HCT116 (cell line): ENCODE data around the gene FERMT1. TPM values are rescaled to one million over a fixed set of nuclear protein-coding genes. Genes with fewer than 3 reads are reported as not detected.

Experiments used
- ATAC-seq: fragments of 200-7000 bp; cut with Tn5 transposase; 2 replicates; pipeline ENCODE4 v1.9.1; 2020; ENCODE audit warnings: mild to moderate bottlenecking, moderate library complexity
- BruUV-seq: library from RNA; stranded (reverse); fragments of 400-500 nt; replicated peaks from 2 replicates; lab custom pipeline; 2021; lab: Mats Ljungman, UMichigan
- CTCF ChIA-PET: fragments of 300-600 bp; sonication (Branson Sonifier 250); formaldehyde crosslinking; loops from one replicate; lab custom pipeline; 2021; ENCODE audit warnings: antibody characterized with exemption; lab: Charles Lee
- POLR2A ChIA-PET: fragments of 300-600, 350-600 bp; sonication (Branson Sonifier 250); formaldehyde crosslinking; loops from one replicate; lab custom pipeline; 2021; ENCODE audit warnings: antibody characterized with exemption; lab: Charles Lee
- RAD21 ChIA-PET, 2 experiments: fragments of 300-600 bp; sonication (Branson Sonifier 250); formaldehyde crosslinking; loops; one replicate each; lab custom pipeline; 2023; ENCODE audit warnings: low total read pairs in 2 of 2; ENCODE audit not compliant: uncharacterized antibody in 2 of 2, unreplicated experiment in 2 of 2, low non-redundant PET in 1 of 2; lab: Charles Lee
- DNase-seq: peaks from one replicate; pipeline ENCODE4 v3.0.0-alpha.2; 2010; ENCODE audit warnings: low read depth, low spot score
- H2AFZ ChIP-seq: fragments of 200-600 bp; shearing (Covaris generic), sonication (generic); 2 replicates; pipeline ENCODE4 v1.6.1; 2017; ENCODE audit warnings: low read depth, mixed run types, mixed read lengths, antibody characterized with exemption, low read length; ENCODE audit not compliant: poor library complexity, severe bottlenecking
- H3K27ac ChIP-seq: 2 replicates; pipeline ENCODE4 v1.5.1; 2012; ENCODE audit warnings: low read depth, low read length
- H3K27me3 ChIP-seq: fragments of 200-600 bp; sonication (generic); 2 replicates; pipeline ENCODE4 v1.6.1; 2016; ENCODE audit warnings: mixed run types, low read length, mixed read lengths; ENCODE audit not compliant: insufficient read depth
- H3K36me3 ChIP-seq, 2 experiments: fragments of 200-500 bp in 1 of 2; fragments of 200-600 bp in 1 of 2; sonication (Bioruptor generic) in 1 of 2; sonication (generic) in 1 of 2; 2 replicates each; pipeline versions ENCODE4 v1.5.1 to v1.6.1; 2014 to 2016; ENCODE audit warnings: low read length in 2 of 2, inconsistent platforms in 1 of 2, mixed read lengths in 1 of 2, mixed run types in 1 of 2; ENCODE audit not compliant: insufficient read depth in 2 of 2, control insufficient read depth in 1 of 2
- H3K4me1 ChIP-seq, 2 experiments: fragments of 200-600 bp in 1 of 2; sonication (generic) in 1 of 2; 2 replicates each; pipeline versions ENCODE4 v1.5.1 to v1.6.1; 2012 to 2017; ENCODE audit warnings: low read length in 2 of 2, inconsistent platforms in 1 of 2, mild to moderate bottlenecking in 1 of 2, mixed read lengths in 1 of 2, mixed run types in 1 of 2, moderate library complexity in 1 of 2; ENCODE audit not compliant: insufficient read depth in 2 of 2, control insufficient read depth in 1 of 2
- H3K4me2 ChIP-seq: fragments of 200-600 bp; sonication (generic); 2 replicates; pipeline ENCODE4 v1.6.1; 2017; ENCODE audit warnings: mixed run types, low read length, mixed read lengths
- H3K4me3 ChIP-seq, 2 experiments: fragments of 200-600 bp in 1 of 2; sonication (generic) in 1 of 2; replicated peaks in 1 of 2; 2 replicates each; pipeline ENCODE4 v1.5.1; 2011 to 2016; ENCODE audit warnings: low read length in 2 of 2, control low read depth in 1 of 2, low read depth in 1 of 2, mild to moderate bottlenecking in 1 of 2, mixed read lengths in 1 of 2, mixed run types in 1 of 2
- H3K79me2 ChIP-seq: fragments of 200-600 bp; sonication (generic); 2 replicates; pipeline ENCODE4 v1.6.1; 2017; ENCODE audit warnings: mild to moderate bottlenecking, mixed run types, low read length, moderate library complexity, mixed read lengths; ENCODE audit not compliant: insufficient read depth
- H3K9ac ChIP-seq: fragments of 200-600 bp; sonication (generic); 2 replicates; pipeline ENCODE4 v1.6.1; 2016; ENCODE audit warnings: low read length, mixed read lengths
- H3K9me2 ChIP-seq: fragments of 200-600 bp; sonication (generic), shearing (Covaris generic); 2 replicates; pipeline ENCODE4 v1.6.1; 2017; ENCODE audit warnings: mixed run types, mild to moderate bottlenecking, moderate library complexity; ENCODE audit not compliant: insufficient read depth
- H3K9me3 ChIP-seq, 2 experiments: fragments of 200-500 bp in 1 of 2; fragments of 200-600 bp in 1 of 2; sonication (Bioruptor generic) in 1 of 2; sonication (generic) in 1 of 2; 2 replicates each; pipeline ENCODE4 v1.6.1; 2014 to 2017; ENCODE audit warnings: low read length in 2 of 2, mixed read lengths in 2 of 2, inconsistent platforms in 1 of 2, low read depth in 1 of 2, mild to moderate bottlenecking in 1 of 2, mixed run types in 1 of 2, moderate library complexity in 1 of 2; ENCODE audit not compliant: control insufficient read depth in 1 of 2, insufficient read depth in 1 of 2
- H4K20me1 ChIP-seq: fragments of 200-600 bp; sonication (generic), shearing (Covaris generic); 2 replicates; pipeline ENCODE4 v1.6.1; 2017; ENCODE audit warnings: mixed run types, mild to moderate bottlenecking, moderate library complexity; ENCODE audit not compliant: insufficient read depth
- CBX3 ChIP-seq: IDR thresholded peaks from 2 replicates; pipeline ENCODE4 v1.6.1; 2012; ENCODE audit warnings: low read depth
- CEBPB ChIP-seq: IDR thresholded peaks from 2 replicates; pipeline ENCODE4 v1.6.1; 2012; ENCODE audit warnings: low read depth
- EGR1 ChIP-seq: IDR thresholded peaks from 2 replicates; pipeline ENCODE4 v1.6.1; 2012; ENCODE audit warnings: low read depth
- JUND ChIP-seq: IDR thresholded peaks from 2 replicates; pipeline ENCODE4 v1.6.1; 2012
- POLR2A ChIP-seq: IDR thresholded peaks from 2 replicates; pipeline ENCODE4 v1.7.0; 2011; ENCODE audit warnings: borderline replicate concordance; ENCODE audit not compliant: insufficient read depth, insufficient read length; ENCODE audit errors: extremely low read depth
- POLR2AphosphoS5 ChIP-seq: IDR thresholded peaks from 2 replicates; pipeline ENCODE4 v1.6.1; 2011; ENCODE audit warnings: mild to moderate bottlenecking, low read depth, low read length, moderate library complexity
- TCF7L2 ChIP-seq: IDR thresholded peaks from 2 replicates; pipeline ENCODE4 v1.7.0; 2011; ENCODE audit warnings: borderline replicate concordance, inconsistent platforms; ENCODE audit not compliant: insufficient read depth, insufficient read length; ENCODE audit errors: extremely low read depth
- YY1 ChIP-seq: IDR thresholded peaks from 2 replicates; pipeline ENCODE4 v1.6.1; 2011; ENCODE audit warnings: low read length, low read depth, moderate library complexity, mild to moderate bottlenecking; ENCODE audit not compliant: insufficient replicate concordance; ENCODE audit errors: extremely low read depth
- ZBTB33 ChIP-seq: IDR thresholded peaks from 2 replicates; pipeline ENCODE4 v1.6.1; 2011; ENCODE audit warnings: mild to moderate bottlenecking, low read length, moderate library complexity; ENCODE audit not compliant: insufficient replicate concordance; ENCODE audit errors: extremely low read depth
- ZFX ChIP-seq: fragments of 450-650 bp; IDR thresholded peaks from 2 replicates; pipeline ENCODE4 v1.6.1; 2017
- ZNF274 ChIP-seq: fragments of 200-500 bp; sonication (Bioruptor generic); IDR thresholded peaks from 2 replicates; pipeline ENCODE4 v1.6.1; 2014; ENCODE audit warnings: mild to moderate bottlenecking, low read depth, low read length, inconsistent platforms
- intact Hi-C: fragments of 100-400 bp; cut with micrococcal nuclease; formaldehyde crosslinking; loops from 2 replicates; pipeline ENCODE4 v1.10.0; 2022
- total RNA-seq: library from RNA; stranded (reverse); gene quantifications from one replicate; pipeline ENCODE4 v1.2.1, GENCODE V29; 2021; ENCODE audit not compliant: unreplicated experiment

The FERMT1 gene
- total RNA-seq, 1 experiment from 2014 or later = 34.9 TPM

GRCh38 chr20:6039766-6040165 is 83.1 kb downstream of the FERMT1 start:
- Histone ChIP-seq H3K4me2 (no peak overlapping the region), H3K9me3 (no peaks in the 10 kb centered on the region), H3K27ac (no peak overlapping the region), H3K4me1 (no peaks in the 10 kb centered on the region), H3K9ac (no peak overlapping the region), H3K27me3 (no peaks in the 10 kb centered on the region), H2AFZ (no peak overlapping the region)
- DNase-seq (no peak), ATAC-seq (no peak)
- no TSS peak for BruUV-seq
- ChIA-PET POLR2A (no interaction called here), CTCF (no interaction called here)
- intact Hi-C loops = no loop called here
- TF ChIP-seq ZNF274 (no peak), EGR1 (no peak), ZBTB33 (no peak), CEBPB (no peak), JUND (no peak), YY1 (no peak), POLR2A (no peak), TCF7L2 (no peak)
- TF ChIP-seq, all 23 proteins: peak for 0
- H3K9me2 ChIP-seq = no peaks in the 10 kb centered on the region
- H3K4me3 ChIP-seq = no peak overlapping the region
- RAD21 ChIA-PET = interaction anchor here (0.5 to 0.6 kb wide), 2 partner anchors 34 to 507 kb away, joined by 3 read pairs; no protein-coding TSS in a partner anchor
- no peaks in the 10 kb centered on the region for H4K20me1 ChIP-seq
- H3K36me3 ChIP-seq = peaks cover 17 to 19% of the 10 kb centered on the region in 2 experiments; a peak in 3 of 4 replicates
- no peaks in the 10 kb centered on the region for H3K79me2 ChIP-seq

- Histone ChIP-seq H3K4me3 (no peak overlapping the region), H3K4me1 (no peaks in the 10 kb centered on the region), H4K20me1 (no peaks in the 10 kb centered on the region), H2AFZ (no peak overlapping the region), H3K27ac (no peak overlapping the region), H3K9ac (no peak overlapping the region), H3K4me2 (no peak overlapping the region), H3K9me2 (no peaks in the 10 kb centered on the region), H3K79me2 (no peaks in the 10 kb centered on the region; the same call in 1 of the 2 replicates), H3K27me3 (no peaks in the 10 kb centered on the region), H3K36me3 (peaks cover 17 to 33% of the 10 kb centered on the region in 2 experiments; a peak in 3 of 4 replicates), H3K9me3 (no peaks in the 10 kb centered on the region)
- no TSS peak for BruUV-seq
- ChIA-PET RAD21 (no interaction called here), POLR2A (no interaction called here), CTCF (no interaction called here)
- DNase-seq (no peak), ATAC-seq (no peak)
- intact Hi-C loops = no loop called here
- no peak for TF ChIP-seq ZFX
- no peak for TF ChIP-seq CBX3
- TF ChIP-seq POLR2AphosphoS5 = no peak
Observed at GRCh38 chr20:6038256-6038655, 84.6 kb downstream of the FERMT1 start.
